HEK293 (cell line): ENCODE data around the gene TFPT.

Experiments
- IKZF3 ChIP-seq: fragments of 450-650 bp; IDR thresholded peaks from 2 replicates; pipeline ENCODE4 v1.5.0; 2018; ENCODE audit warnings: missing biosample characterization, mild to moderate bottlenecking, missing genetic modification characterization, moderate library complexity
- ZNF138 ChIP-seq: fragments of 450-650 bp; formaldehyde crosslinking; IDR thresholded peaks from 2 replicates; pipeline ENCODE4 v1.5.1; 2016; ENCODE audit warnings: missing biosample characterization, missing genetic modification characterization, borderline replicate concordance
- ZNF24 ChIP-seq: fragments of 450-650 bp; formaldehyde crosslinking; IDR thresholded peaks from 2 replicates; pipeline ENCODE4 v1.5.1; 2016; ENCODE audit warnings: missing biosample characterization, missing genetic modification characterization
- ZNF302 ChIP-seq: fragments of 450-650 bp; formaldehyde crosslinking; IDR thresholded peaks from 2 replicates; pipeline ENCODE4 v1.5.1; 2016; ENCODE audit warnings: missing biosample characterization, missing genetic modification characterization, low read depth
- ZNF311 ChIP-seq: fragments of 450-650 bp; formaldehyde crosslinking; IDR thresholded peaks from 2 replicates; pipeline ENCODE4 v1.5.1; 2017; ENCODE audit warnings: missing biosample characterization, missing genetic modification characterization, borderline replicate concordance
- ZNF354C ChIP-seq: fragments of 450-650 bp; formaldehyde crosslinking; IDR thresholded peaks from 2 replicates; pipeline ENCODE4 v1.5.1; 2016; ENCODE audit warnings: missing biosample characterization, missing genetic modification characterization, low read depth, borderline replicate concordance
- ZNF391 ChIP-seq: fragments of 450-650 bp; formaldehyde crosslinking; IDR thresholded peaks from 2 replicates; pipeline ENCODE4 v1.5.1; 2016; ENCODE audit warnings: low read depth, missing biosample characterization, missing genetic modification characterization, borderline replicate concordance
- ZNF423 ChIP-seq: fragments of 450-650 bp; formaldehyde crosslinking; IDR thresholded peaks from 2 replicates; pipeline ENCODE4 v1.5.1; 2016; ENCODE audit warnings: missing biosample characterization, missing genetic modification characterization
- ZNF514 ChIP-seq: fragments of 450-650 bp; formaldehyde crosslinking; IDR thresholded peaks from 2 replicates; pipeline ENCODE4 v1.5.1; 2016; ENCODE audit warnings: missing biosample characterization, missing genetic modification characterization
- ZNF549 ChIP-seq: fragments of 450-650 bp; IDR thresholded peaks from 2 replicates; pipeline ENCODE4 v1.5.1; 2018; ENCODE audit warnings: missing biosample characterization, missing genetic modification characterization, mild to moderate bottlenecking, inconsistent platforms, moderate library complexity
- ZNF658 ChIP-seq: fragments of 450-650 bp; formaldehyde crosslinking; IDR thresholded peaks from 2 replicates; pipeline ENCODE4; 2016; ENCODE audit warnings: missing biosample characterization, missing genetic modification characterization
- ZNF701 ChIP-seq: fragments of 450-650 bp; formaldehyde crosslinking; IDR thresholded peaks from 2 replicates; pipeline ENCODE4 v1.5.1; 2016; ENCODE audit warnings: missing biosample characterization, missing genetic modification characterization
- ZNF791 ChIP-seq: fragments of 450-650 bp; formaldehyde crosslinking; IDR thresholded peaks from 2 replicates; pipeline ENCODE4 v1.5.1; 2016; ENCODE audit warnings: missing biosample characterization, missing genetic modification characterization
- ZSCAN30 ChIP-seq: fragments of 450-650 bp; IDR thresholded peaks from 2 replicates; pipeline ENCODE4 v1.5.1; 2018; ENCODE audit warnings: missing biosample characterization, mild to moderate bottlenecking, missing genetic modification characterization, moderate library complexity
- TF ChIP-seq, protein P1 (sequence below): fragments of 450-650 bp; formaldehyde crosslinking; IDR thresholded peaks from 2 replicates; pipeline ENCODE4 v1.5.1; 2016; ENCODE audit warnings: missing biosample characterization, missing genetic modification characterization, low read depth
- TF ChIP-seq, protein P2 (sequence below): fragments of 450-650 bp; formaldehyde crosslinking; IDR thresholded peaks from 2 replicates; pipeline ENCODE4 v1.5.1; 2016; ENCODE audit warnings: missing biosample characterization, missing genetic modification characterization
- TF ChIP-seq, protein P3 (sequence below): fragments of 450-650 bp; formaldehyde crosslinking; IDR thresholded peaks from 2 replicates; pipeline ENCODE4 v1.5.1; 2017; ENCODE audit warnings: missing biosample characterization, missing genetic modification characterization
- TF ChIP-seq, protein P4 (sequence below): fragments of 450-650 bp; formaldehyde crosslinking; IDR thresholded peaks from 2 replicates; pipeline ENCODE4 v1.5.1; 2017; ENCODE audit warnings: missing biosample characterization, missing genetic modification characterization
- TF ChIP-seq, protein P5 (sequence below): fragments of 450-650 bp; formaldehyde crosslinking; IDR thresholded peaks from 2 replicates; pipeline ENCODE4 v1.5.1; 2017; ENCODE audit warnings: missing biosample characterization, missing genetic modification characterization
- TF ChIP-seq, protein P6 (sequence below): fragments of 450-650 bp; formaldehyde crosslinking; IDR thresholded peaks from 2 replicates; pipeline ENCODE4 v1.5.1; 2016; ENCODE audit warnings: missing biosample characterization, missing genetic modification characterization
- TF ChIP-seq, protein P7 (sequence below): fragments of 450-650 bp; formaldehyde crosslinking; IDR thresholded peaks from 2 replicates; pipeline ENCODE4 v1.5.1; 2016; ENCODE audit warnings: missing biosample characterization, missing genetic modification characterization, borderline replicate concordance
- TF ChIP-seq, protein P8 (sequence below): fragments of 450-650 bp; formaldehyde crosslinking; IDR thresholded peaks from 2 replicates; pipeline ENCODE4 v1.5.1; 2016; ENCODE audit warnings: missing biosample characterization, missing genetic modification characterization

The TFPT gene

DNA sequence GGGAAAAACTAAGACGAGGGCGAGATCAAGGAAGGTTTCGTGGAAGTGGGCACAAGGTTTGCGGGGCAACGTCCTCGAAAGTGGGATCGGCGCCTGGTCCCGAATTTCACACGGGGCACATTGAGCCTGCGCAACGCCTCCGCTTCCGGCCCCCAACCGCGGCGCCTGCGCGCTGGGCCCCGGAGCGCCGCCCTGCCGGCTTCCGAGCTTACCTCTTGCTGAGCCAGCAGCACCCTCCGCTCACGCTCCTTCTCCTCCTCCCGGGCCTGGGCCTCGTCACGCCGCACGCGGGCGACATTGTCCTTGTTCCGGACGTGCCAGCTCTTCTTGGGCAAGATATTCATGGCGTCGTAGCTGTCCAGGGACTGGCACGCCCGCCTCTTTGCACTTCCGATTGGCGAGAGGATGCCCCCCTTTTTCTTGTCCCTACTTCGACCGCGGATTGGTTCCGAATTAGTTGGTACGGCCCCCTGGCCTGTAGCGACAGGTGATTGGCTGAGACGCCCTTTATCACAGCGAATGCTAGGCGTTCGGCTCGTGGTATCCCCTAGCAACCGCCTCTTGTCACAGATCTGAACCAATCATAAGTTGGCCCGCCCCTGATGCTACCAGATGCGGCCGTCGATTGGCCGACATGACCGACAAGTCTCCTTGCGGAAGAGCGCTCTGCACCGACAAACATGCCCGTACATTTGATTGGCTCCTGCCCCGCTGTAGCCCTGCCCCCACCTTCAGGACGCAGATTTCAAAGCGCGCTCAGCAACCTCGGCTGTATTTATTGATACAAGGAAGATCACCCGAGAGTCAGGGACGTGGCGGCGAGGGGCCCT, 44.1 kb upstream of the TFPT start, which contains the start of gene LENG1 (continued):
- TF ChIP-seq, protein P1, sequence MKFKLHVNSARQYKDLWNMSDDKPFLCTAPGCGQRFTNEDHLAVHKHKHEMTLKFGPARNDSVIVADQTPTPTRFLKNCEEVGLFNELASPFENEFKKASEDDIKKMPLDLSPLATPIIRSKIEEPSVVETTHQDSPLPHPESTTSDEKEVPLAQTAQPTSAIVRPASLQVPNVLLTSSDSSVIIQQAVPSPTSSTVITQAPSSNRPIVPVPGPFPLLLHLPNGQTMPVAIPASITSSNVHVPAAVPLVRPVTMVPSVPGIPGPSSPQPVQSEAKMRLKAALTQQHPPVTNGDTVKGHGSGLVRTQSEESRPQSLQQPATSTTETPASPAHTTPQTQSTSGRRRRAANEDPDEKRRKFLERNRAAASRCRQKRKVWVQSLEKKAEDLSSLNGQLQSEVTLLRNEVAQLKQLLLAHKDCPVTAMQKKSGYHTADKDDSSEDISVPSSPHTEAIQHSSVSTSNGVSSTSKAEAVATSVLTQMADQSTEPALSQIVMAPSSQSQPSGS = no peak
- TF ChIP-seq ZNF514 (tag by site-specific recombination) (no peak), ZNF391 (no peak), IKZF3 (tag by site-specific recombination) (no peak), ZNF791 (tag by site-specific recombination) (no peak), ZNF24 (no peak), ZNF302 (tag by site-specific recombination) (no peak), ZNF701 (tag by site-specific recombination) (no peak), ZNF549 (tag by site-specific recombination) (no peak), ZNF423 (tag by site-specific recombination) (no peak), ZNF138 (no peak), ZNF658 (no peak), ZNF354C (no peak), ZSCAN30 (tag by site-specific recombination) (peak; percentile 58), ZNF311 (tag by site-specific recombination) (no peak)
- TF ChIP-seq, protein P2, sequence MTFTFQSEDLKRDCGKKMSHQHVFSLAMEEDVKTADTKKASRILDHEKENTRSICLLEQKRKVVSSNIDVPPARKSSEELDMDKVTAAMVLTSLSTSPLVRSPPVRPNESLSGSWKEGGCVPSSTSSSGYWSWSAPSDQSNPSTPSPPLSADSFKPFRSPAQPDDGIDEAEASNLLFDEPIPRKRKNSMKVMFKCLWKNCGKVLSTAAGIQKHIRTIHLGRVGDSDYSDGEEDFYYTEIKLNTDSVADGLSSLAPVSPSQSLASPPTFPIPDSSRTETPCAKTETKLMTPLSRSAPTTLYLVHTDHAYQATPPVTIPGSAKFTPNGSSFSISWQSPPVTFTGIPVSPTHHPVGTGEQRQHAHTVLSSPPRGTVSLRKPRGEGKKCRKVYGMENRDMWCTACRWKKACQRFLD (tag by site-specific recombination) = no peak
- TF ChIP-seq, protein P3, sequence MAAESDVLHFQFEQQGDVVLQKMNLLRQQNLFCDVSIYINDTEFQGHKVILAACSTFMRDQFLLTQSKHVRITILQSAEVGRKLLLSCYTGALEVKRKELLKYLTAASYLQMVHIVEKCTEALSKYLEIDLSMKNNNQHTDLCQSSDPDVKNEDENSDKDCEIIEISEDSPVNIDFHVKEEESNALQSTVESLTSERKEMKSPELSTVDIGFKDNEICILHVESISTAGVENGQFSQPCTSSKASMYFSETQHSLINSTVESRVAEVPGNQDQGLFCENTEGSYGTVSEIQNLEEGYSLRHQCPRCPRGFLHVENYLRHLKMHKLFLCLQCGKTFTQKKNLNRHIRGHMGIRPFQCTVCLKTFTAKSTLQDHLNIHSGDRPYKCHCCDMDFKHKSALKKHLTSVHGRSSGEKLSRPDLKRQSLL (tag by site-specific recombination) = no peak
- TF ChIP-seq, protein P4, sequence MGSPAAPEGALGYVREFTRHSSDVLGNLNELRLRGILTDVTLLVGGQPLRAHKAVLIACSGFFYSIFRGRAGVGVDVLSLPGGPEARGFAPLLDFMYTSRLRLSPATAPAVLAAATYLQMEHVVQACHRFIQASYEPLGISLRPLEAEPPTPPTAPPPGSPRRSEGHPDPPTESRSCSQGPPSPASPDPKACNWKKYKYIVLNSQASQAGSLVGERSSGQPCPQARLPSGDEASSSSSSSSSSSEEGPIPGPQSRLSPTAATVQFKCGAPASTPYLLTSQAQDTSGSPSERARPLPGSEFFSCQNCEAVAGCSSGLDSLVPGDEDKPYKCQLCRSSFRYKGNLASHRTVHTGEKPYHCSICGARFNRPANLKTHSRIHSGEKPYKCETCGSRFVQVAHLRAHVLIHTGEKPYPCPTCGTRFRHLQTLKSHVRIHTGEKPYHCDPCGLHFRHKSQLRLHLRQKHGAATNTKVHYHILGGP (tag by site-specific recombination) = no peak
- TF ChIP-seq, protein P5, sequence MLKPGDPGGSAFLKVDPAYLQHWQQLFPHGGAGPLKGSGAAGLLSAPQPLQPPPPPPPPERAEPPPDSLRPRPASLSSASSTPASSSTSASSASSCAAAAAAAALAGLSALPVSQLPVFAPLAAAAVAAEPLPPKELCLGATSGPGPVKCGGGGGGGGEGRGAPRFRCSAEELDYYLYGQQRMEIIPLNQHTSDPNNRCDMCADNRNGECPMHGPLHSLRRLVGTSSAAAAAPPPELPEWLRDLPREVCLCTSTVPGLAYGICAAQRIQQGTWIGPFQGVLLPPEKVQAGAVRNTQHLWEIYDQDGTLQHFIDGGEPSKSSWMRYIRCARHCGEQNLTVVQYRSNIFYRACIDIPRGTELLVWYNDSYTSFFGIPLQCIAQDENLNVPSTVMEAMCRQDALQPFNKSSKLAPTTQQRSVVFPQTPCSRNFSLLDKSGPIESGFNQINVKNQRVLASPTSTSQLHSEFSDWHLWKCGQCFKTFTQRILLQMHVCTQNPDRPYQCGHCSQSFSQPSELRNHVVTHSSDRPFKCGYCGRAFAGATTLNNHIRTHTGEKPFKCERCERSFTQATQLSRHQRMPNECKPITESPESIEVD (tag by site-specific recombination) = no peak
- TF ChIP-seq, protein P6, sequence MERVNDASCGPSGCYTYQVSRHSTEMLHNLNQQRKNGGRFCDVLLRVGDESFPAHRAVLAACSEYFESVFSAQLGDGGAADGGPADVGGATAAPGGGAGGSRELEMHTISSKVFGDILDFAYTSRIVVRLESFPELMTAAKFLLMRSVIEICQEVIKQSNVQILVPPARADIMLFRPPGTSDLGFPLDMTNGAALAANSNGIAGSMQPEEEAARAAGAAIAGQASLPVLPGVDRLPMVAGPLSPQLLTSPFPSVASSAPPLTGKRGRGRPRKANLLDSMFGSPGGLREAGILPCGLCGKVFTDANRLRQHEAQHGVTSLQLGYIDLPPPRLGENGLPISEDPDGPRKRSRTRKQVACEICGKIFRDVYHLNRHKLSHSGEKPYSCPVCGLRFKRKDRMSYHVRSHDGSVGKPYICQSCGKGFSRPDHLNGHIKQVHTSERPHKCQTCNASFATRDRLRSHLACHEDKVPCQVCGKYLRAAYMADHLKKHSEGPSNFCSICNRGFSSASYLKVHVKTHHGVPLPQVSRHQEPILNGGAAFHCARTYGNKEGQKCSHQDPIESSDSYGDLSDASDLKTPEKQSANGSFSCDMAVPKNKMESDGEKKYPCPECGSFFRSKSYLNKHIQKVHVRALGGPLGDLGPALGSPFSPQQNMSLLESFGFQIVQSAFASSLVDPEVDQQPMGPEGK (tag by site-specific recombination) = 0 out of 2 replicates have a peak, but pooled peaks have one; percentile 27
- TF ChIP-seq, protein P7, sequence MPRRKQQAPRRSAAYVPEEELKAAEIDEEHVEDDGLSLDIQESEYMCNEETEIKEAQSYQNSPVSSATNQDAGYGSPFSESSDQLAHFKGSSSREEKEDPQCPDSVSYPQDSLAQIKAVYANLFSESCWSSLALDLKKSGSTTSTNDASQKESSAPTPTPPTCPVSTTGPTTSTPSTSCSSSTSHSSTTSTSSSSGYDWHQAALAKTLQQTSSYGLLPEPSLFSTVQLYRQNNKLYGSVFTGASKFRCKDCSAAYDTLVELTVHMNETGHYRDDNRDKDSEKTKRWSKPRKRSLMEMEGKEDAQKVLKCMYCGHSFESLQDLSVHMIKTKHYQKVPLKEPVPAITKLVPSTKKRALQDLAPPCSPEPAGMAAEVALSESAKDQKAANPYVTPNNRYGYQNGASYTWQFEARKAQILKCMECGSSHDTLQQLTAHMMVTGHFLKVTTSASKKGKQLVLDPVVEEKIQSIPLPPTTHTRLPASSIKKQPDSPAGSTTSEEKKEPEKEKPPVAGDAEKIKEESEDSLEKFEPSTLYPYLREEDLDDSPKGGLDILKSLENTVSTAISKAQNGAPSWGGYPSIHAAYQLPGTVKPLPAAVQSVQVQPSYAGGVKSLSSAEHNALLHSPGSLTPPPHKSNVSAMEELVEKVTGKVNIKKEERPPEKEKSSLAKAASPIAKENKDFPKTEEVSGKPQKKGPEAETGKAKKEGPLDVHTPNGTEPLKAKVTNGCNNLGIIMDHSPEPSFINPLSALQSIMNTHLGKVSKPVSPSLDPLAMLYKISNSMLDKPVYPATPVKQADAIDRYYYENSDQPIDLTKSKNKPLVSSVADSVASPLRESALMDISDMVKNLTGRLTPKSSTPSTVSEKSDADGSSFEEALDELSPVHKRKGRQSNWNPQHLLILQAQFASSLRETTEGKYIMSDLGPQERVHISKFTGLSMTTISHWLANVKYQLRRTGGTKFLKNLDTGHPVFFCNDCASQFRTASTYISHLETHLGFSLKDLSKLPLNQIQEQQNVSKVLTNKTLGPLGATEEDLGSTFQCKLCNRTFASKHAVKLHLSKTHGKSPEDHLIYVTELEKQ = no peak
- TF ChIP-seq, protein P8, sequence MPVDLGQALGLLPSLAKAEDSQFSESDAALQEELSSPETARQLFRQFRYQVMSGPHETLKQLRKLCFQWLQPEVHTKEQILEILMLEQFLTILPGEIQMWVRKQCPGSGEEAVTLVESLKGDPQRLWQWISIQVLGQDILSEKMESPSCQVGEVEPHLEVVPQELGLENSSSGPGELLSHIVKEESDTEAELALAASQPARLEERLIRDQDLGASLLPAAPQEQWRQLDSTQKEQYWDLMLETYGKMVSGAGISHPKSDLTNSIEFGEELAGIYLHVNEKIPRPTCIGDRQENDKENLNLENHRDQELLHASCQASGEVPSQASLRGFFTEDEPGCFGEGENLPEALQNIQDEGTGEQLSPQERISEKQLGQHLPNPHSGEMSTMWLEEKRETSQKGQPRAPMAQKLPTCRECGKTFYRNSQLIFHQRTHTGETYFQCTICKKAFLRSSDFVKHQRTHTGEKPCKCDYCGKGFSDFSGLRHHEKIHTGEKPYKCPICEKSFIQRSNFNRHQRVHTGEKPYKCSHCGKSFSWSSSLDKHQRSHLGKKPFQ = no peak
